H9 (cell line): ENCODE measurements around the gene FCN1. TPM values are rescaled to one million over a fixed set of nuclear protein-coding genes. Genes with fewer than 3 reads are reported as not detected.

Source experiments
- DNase-seq: peaks from one replicate; pipeline ENCODE4 v3.0.0-alpha.2; 2017
- H2AFZ ChIP-seq: one replicate; pipeline ENCODE4 v1.6.1; 2013; ENCODE audit warnings: mild to moderate bottlenecking, low read length, control low read depth, moderate library complexity
- H2AK5ac ChIP-seq: 2 replicates; pipeline ENCODE4 v1.6.1; 2013; ENCODE audit warnings: low read length, control low read depth, mixed read lengths; ENCODE audit not compliant: insufficient read length
- H2BK120ac ChIP-seq: one replicate; pipeline ENCODE4 v1.6.1; 2013; ENCODE audit warnings: low read depth, mild to moderate bottlenecking, low read length, control low read depth, inconsistent platforms; ENCODE audit not compliant: poor library complexity, severe bottlenecking
- H2BK12ac ChIP-seq: 2 replicates; pipeline ENCODE4 v1.6.1; 2013; ENCODE audit warnings: low read length, control low read depth, mixed read lengths, low read depth; ENCODE audit not compliant: insufficient read length
- H2BK15ac ChIP-seq: 2 replicates; pipeline ENCODE4 v1.6.1; 2013; ENCODE audit warnings: low read depth, low read length, control low read depth
- H2BK20ac ChIP-seq: one replicate; pipeline ENCODE4 v1.6.1; 2013; ENCODE audit warnings: low read depth, mild to moderate bottlenecking, low read length, control low read depth, inconsistent platforms; ENCODE audit not compliant: poor library complexity, severe bottlenecking
- H2BK5ac ChIP-seq: 2 replicates; pipeline ENCODE4 v1.6.1; 2013; ENCODE audit warnings: low read length, control low read depth, mixed read lengths; ENCODE audit not compliant: insufficient read length
- H3K14ac ChIP-seq: 2 replicates; pipeline ENCODE4 v1.6.1; 2013; ENCODE audit warnings: low read length, control low read depth; ENCODE audit not compliant: insufficient read depth
- H3K18ac ChIP-seq: 2 replicates; pipeline ENCODE4 v1.6.1; 2013; ENCODE audit warnings: low read depth, mild to moderate bottlenecking, mixed read lengths, low read length, control low read depth; ENCODE audit not compliant: insufficient read length
- H3K23ac ChIP-seq: 2 replicates; pipeline ENCODE4 v1.6.1; 2013; ENCODE audit warnings: low read length, control low read depth, mixed read lengths, low read depth; ENCODE audit not compliant: insufficient read length
- H3K23me2 ChIP-seq: 2 replicates; pipeline ENCODE4 v1.6.1; 2013; ENCODE audit warnings: low read depth, mild to moderate bottlenecking, mixed read lengths, low read length, control low read depth; ENCODE audit not compliant: insufficient read length, poor library complexity, severe bottlenecking
- H3K27ac ChIP-seq: 2 replicates; pipeline ENCODE4 v1.5.1; 2013; ENCODE audit warnings: low read length, control low read depth, mixed read lengths, low read depth; ENCODE audit not compliant: insufficient read length
- H3K27me3 ChIP-seq: 2 replicates; pipeline ENCODE4 v1.6.1; 2013; ENCODE audit warnings: low read length, control low read depth, inconsistent platforms; ENCODE audit not compliant: insufficient read depth
- H3K4ac ChIP-seq: 2 replicates; pipeline ENCODE4 v1.6.1; 2013; ENCODE audit warnings: low read depth, mild to moderate bottlenecking, control low read depth, inconsistent platforms, low read length, moderate library complexity
- H3K4me1 ChIP-seq: 2 replicates; pipeline ENCODE4 v1.6.1; 2013; ENCODE audit warnings: low read length, control low read depth, inconsistent platforms; ENCODE audit not compliant: insufficient read depth
- H3K4me2 ChIP-seq: 2 replicates; pipeline ENCODE4 v1.6.1; 2013; ENCODE audit warnings: low read length, control low read depth, mixed read lengths; ENCODE audit not compliant: insufficient read length, insufficient read depth
- H3K56ac ChIP-seq: 2 replicates; pipeline ENCODE4 v1.6.1; 2013; ENCODE audit warnings: low read depth, mild to moderate bottlenecking, mixed read lengths, low read length, control low read depth; ENCODE audit not compliant: insufficient read length
- H3K79me1 ChIP-seq: 2 replicates; pipeline ENCODE4 v1.6.1; 2013; ENCODE audit warnings: low read depth, mild to moderate bottlenecking, moderate library complexity, low read length, control low read depth, inconsistent platforms; ENCODE audit not compliant: insufficient read depth, poor library complexity, severe bottlenecking
- H3K79me2 ChIP-seq: 2 replicates; pipeline ENCODE4 v1.6.1; 2013; ENCODE audit warnings: low read length, control low read depth, inconsistent platforms; ENCODE audit not compliant: insufficient read depth
- H3K9ac ChIP-seq: 2 replicates; pipeline ENCODE4 v1.6.1; 2013; ENCODE audit warnings: low read length, control low read depth, mixed read lengths; ENCODE audit not compliant: insufficient read length; ENCODE audit errors: extremely low read depth
- H3K9me3 ChIP-seq: one replicate; pipeline ENCODE4 v1.6.1; 2013; ENCODE audit warnings: low read depth, low read length, inconsistent platforms; ENCODE audit not compliant: control insufficient read depth
- H3T11ph ChIP-seq: one replicate; pipeline ENCODE4 v1.6.1; 2013; ENCODE audit warnings: mild to moderate bottlenecking, low read length, control low read depth, inconsistent platforms
- H4K20me1 ChIP-seq: one replicate; pipeline ENCODE4 v1.6.1; 2013; ENCODE audit not compliant: control insufficient read depth, insufficient read length, insufficient read depth
- H4K5ac ChIP-seq: 2 replicates; pipeline ENCODE4 v1.6.1; 2013; ENCODE audit warnings: low read depth, mild to moderate bottlenecking, mixed read lengths, low read length, control low read depth; ENCODE audit not compliant: insufficient read length
- H4K8ac ChIP-seq: replicated peaks from 2 replicates; pipeline ENCODE4 v1.6.1; 2013; ENCODE audit warnings: low read length, control low read depth, mixed read lengths, low read depth; ENCODE audit not compliant: insufficient read length
- H4K91ac ChIP-seq: 2 replicates; pipeline ENCODE4 v1.6.1; 2013; ENCODE audit warnings: low read depth, mild to moderate bottlenecking, moderate library complexity, mixed read lengths, low read length, control low read depth; ENCODE audit not compliant: insufficient read length
- H3K27ac Mint-ChIP-seq, 3 experiments: 2 replicates in 2 of 3; 3 replicates in 1 of 3; pipeline ENCODE4 v1.8.0; 2020 to 2021; ENCODE audit warnings: mixed read lengths in 3 of 3, mild to moderate bottlenecking in 1 of 3, moderate library complexity in 1 of 3
- H3K27me3 Mint-ChIP-seq: 2 replicates; pipeline ENCODE4 v1.8.0; 2021; ENCODE audit warnings: low read depth, mild to moderate bottlenecking, moderate library complexity, mixed read lengths
- H3K36me3 Mint-ChIP-seq, 3 experiments: 2 replicates in 2 of 3; 3 replicates in 1 of 3; pipeline ENCODE4 v1.8.0; 2020 to 2021; ENCODE audit warnings: low read depth in 3 of 3, mixed read lengths in 3 of 3; ENCODE audit not compliant: insufficient read depth in 1 of 3
- H3K4me1 Mint-ChIP-seq, 2 experiments: 2 replicates each; pipeline ENCODE4 v1.8.0; 2020; ENCODE audit warnings: mixed read lengths in 2 of 2
- H3K4me3 Mint-ChIP-seq, 2 experiments: 2 replicates in 1 of 2; 3 replicates in 1 of 2; pipeline ENCODE4 v1.8.0; 2020 to 2021; ENCODE audit warnings: mild to moderate bottlenecking in 2 of 2, mixed read lengths in 2 of 2, moderate library complexity in 1 of 2
- H3K9me3 Mint-ChIP-seq, 2 experiments: 2 replicates in 1 of 2; 3 replicates in 1 of 2; pipeline ENCODE4 v1.8.0; 2020; ENCODE audit warnings: mild to moderate bottlenecking in 2 of 2, mixed read lengths in 2 of 2, moderate library complexity in 1 of 2
- WGBS: extraction: QIAGEN DNeasy Blood & Tissue Kit; methylation state at CpG from one replicate; pipeline ENCODE4 v1.1.7; 2013; ENCODE audit warnings: missing lambda C conversion rate, low lambda C conversion rate, mixed read lengths; ENCODE audit not compliant: insufficient read length; ENCODE audit errors: extremely low coverage; 5-methylcytosine and 5-hydroxymethylcytosine counted together
- total RNA-seq: library from RNA; stranded (reverse); gene quantifications from 2 replicates; pipeline ENCODE4 v1.2.1, GENCODE V29; 2021
- TF ChIP-seq, protein P1 (sequence below): fragments of 200-600 bp; sonication (generic); conservative IDR thresholded peaks from 3 replicates; pipeline ENCODE4 v1.8.0; 2021; ENCODE audit warnings: antibody characterized with exemption, mild to moderate bottlenecking

The FCN1 gene
- total RNA-seq, 1 experiment from 2014 or later, result not detected

DNA sequence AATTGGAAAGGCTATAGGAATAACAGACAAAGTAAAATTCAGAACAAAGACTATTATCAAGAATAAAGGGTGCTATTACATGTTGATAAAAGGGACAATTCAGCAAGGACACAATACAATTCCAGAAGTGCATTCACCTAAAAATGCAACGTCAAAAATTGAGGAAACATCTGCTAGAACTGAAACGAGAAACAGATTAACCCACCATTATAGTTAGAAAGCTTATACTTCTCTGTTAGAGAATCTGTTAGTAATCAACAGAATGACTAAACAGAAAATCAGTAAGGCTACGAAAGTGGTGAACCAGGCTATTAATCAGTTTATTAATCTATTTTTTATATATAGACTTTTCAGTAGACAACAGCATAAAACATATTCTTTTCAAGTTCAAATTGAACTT, 14.8 kb downstream of the FCN1 start:
- Histone ChIP-seq H4K20me1 (no peaks in the 10 kb centered on the region), H2BK15ac (no peak overlapping the region), H4K91ac (no peak overlapping the region), H3K23me2 (no peaks in the 10 kb centered on the region), H3T11ph (no peak overlapping the region), H3K4me1 (no peaks in the 10 kb centered on the region), H3K23ac (no peak overlapping the region), H3K4me2 (no peak overlapping the region), H2BK20ac (no peak overlapping the region), H2BK5ac (no peak overlapping the region), H3K14ac (no peak overlapping the region), H3K27me3 (no peaks in the 10 kb centered on the region), H3K18ac (no peak overlapping the region), H2AK5ac (no peak overlapping the region), H3K79me2 (no peaks in the 10 kb centered on the region), H3K79me1 (no peaks in the 10 kb centered on the region), H3K9ac (no peak overlapping the region), H2AFZ (no peak overlapping the region), H3K9me3 (no peaks in the 10 kb centered on the region), H3K27ac (no peak overlapping the region), H4K8ac (no peak overlapping the region), H2BK12ac (no peak overlapping the region), H2BK120ac (no peak overlapping the region), H4K5ac (no peak overlapping the region), H3K56ac (no peak overlapping the region), H3K4ac (no peak overlapping the region)
- H3K4me1 Mint-ChIP-seq, result no peaks in the 10 kb centered on the region
- H3K27ac Mint-ChIP-seq, result no peak overlapping the region
- TF ChIP-seq, protein P1, sequence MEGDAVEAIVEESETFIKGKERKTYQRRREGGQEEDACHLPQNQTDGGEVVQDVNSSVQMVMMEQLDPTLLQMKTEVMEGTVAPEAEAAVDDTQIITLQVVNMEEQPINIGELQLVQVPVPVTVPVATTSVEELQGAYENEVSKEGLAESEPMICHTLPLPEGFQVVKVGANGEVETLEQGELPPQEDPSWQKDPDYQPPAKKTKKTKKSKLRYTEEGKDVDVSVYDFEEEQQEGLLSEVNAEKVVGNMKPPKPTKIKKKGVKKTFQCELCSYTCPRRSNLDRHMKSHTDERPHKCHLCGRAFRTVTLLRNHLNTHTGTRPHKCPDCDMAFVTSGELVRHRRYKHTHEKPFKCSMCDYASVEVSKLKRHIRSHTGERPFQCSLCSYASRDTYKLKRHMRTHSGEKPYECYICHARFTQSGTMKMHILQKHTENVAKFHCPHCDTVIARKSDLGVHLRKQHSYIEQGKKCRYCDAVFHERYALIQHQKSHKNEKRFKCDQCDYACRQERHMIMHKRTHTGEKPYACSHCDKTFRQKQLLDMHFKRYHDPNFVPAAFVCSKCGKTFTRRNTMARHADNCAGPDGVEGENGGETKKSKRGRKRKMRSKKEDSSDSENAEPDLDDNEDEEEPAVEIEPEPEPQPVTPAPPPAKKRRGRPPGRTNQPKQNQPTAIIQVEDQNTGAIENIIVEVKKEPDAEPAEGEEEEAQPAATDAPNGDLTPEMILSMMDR, result no peak
- peaks cover 8 to 12% of the 10 kb centered on the region in 2 experiments for H3K9me3 Mint-ChIP-seq
- H3K36me3 Mint-ChIP-seq, result no peaks in the 10 kb centered on the region; a peak in 2 of 7 replicates
- no peaks in the 10 kb centered on the region; the same call in 1 of the 2 replicates for H3K27me3 Mint-ChIP-seq
- no peak for DNase-seq
- no peak overlapping the region for H3K4me3 Mint-ChIP-seq
- WGBS, result no CpG with 5 or more reads among the region's 3 CpGs
